PC-3 (cell line): ENCODE data around the gene FRK. TPM values are rescaled to one million over a fixed set of nuclear protein-coding genes. Genes with fewer than 3 reads are reported as not detected.

ENCODE experiments used
- ATAC-seq: fragments of 200-7000 bp; cut with Tn5 transposase; 2 replicates; pipeline ENCODE4 v1.9.1; 2020; ENCODE audit warnings: mild to moderate bottlenecking, moderate library complexity
- BruUV-seq: library from RNA; stranded (reverse); fragments of 400-500 nt; replicated peaks from 2 replicates; lab custom pipeline; 2021; lab: Mats Ljungman, UMichigan
- CTCF ChIA-PET: fragments of 300-600 bp; sonication (Branson Sonifier 250); formaldehyde crosslinking; loops from one replicate; lab custom pipeline; 2022; ENCODE audit warnings: antibody characterized with exemption; lab: Charles Lee
- POLR2A ChIA-PET: fragments of 300-600 bp; sonication (Branson Sonifier 250); formaldehyde crosslinking; loops from one replicate; lab custom pipeline; 2022; ENCODE audit warnings: antibody characterized with exemption; ENCODE audit not compliant: unreplicated experiment; lab: Charles Lee
- DNase-seq: peaks from one replicate; pipeline ENCODE4 v3.0.0-alpha.2; 2015
- H2AFZ ChIP-seq: fragments of 300-600 bp; sonication (generic); 2 replicates; pipeline ENCODE4 v1.6.0; 2016; ENCODE audit warnings: antibody characterized with exemption, low read length
- H3F3A ChIP-seq: fragments of 300-600 bp; sonication (generic); one replicate; pipeline ENCODE4 v1.6.0; 2017; ENCODE audit warnings: antibody characterized with exemption, low read length, control low read depth, mild to moderate bottlenecking; ENCODE audit not compliant: unreplicated experiment
- H3K27ac ChIP-seq: fragments of 300-600 bp; sonication (generic); 2 replicates; pipeline ENCODE4 v1.5.1; 2016; ENCODE audit warnings: mild to moderate bottlenecking, low read length
- H3K27me3 ChIP-seq: fragments of 300-600 bp; sonication (generic); 2 replicates; pipeline ENCODE4 v1.6.1; 2016; ENCODE audit warnings: low read length, mixed read lengths
- H3K36me3 ChIP-seq: fragments of 300-600 bp; sonication (generic); 2 replicates; pipeline ENCODE4 v1.6.1; 2016; ENCODE audit warnings: low read depth, mixed run types, low read length, mixed read lengths
- H3K4me1 ChIP-seq: fragments of 300-600 bp; sonication (generic); 2 replicates; pipeline ENCODE4 v1.5.1; 2016; ENCODE audit warnings: low read length; ENCODE audit not compliant: insufficient read depth
- H3K4me2 ChIP-seq: fragments of 300-600 bp; sonication (generic); 2 replicates; pipeline ENCODE4 v1.6.0; 2016; ENCODE audit warnings: low read length
- H3K4me3 ChIP-seq: fragments of 300-600 bp; sonication (generic); 2 replicates; pipeline ENCODE4 v1.5.1; 2016; ENCODE audit warnings: mild to moderate bottlenecking, low read length, mixed read lengths
- H3K79me2 ChIP-seq: fragments of 300-600 bp; sonication (generic); 2 replicates; pipeline ENCODE4 v1.6.1; 2017; ENCODE audit warnings: low read length, mixed read lengths
- H3K9ac ChIP-seq: fragments of 300-600 bp; sonication (generic); 2 replicates; pipeline ENCODE4 v1.6.0; 2016; ENCODE audit warnings: mild to moderate bottlenecking, low read length
- H3K9me2 ChIP-seq: fragments of 300-600 bp; sonication (generic); replicated peaks from 2 replicates; pipeline ENCODE4 v1.6.1; 2016; ENCODE audit warnings: mixed run types, low read length, mixed read lengths
- H3K9me3 ChIP-seq: fragments of 300-600 bp; sonication (generic); 2 replicates; pipeline ENCODE4 v1.6.1; 2016; ENCODE audit warnings: low read length, mixed read lengths
- H4K20me1 ChIP-seq: fragments of 300-600 bp; sonication (generic); 2 replicates; pipeline ENCODE4 v1.6.1; 2016; ENCODE audit warnings: low read length, mixed read lengths
- EZH2 ChIP-seq: fragments of 300-600 bp; sonication (generic); IDR thresholded peaks from one replicate; pipeline ENCODE4 v1.6.1; 2017; ENCODE audit warnings: antibody characterized with exemption, mild to moderate bottlenecking, low read length; ENCODE audit not compliant: unreplicated experiment
- EZH2phosphoT487 ChIP-seq: fragments of 300-600 bp; sonication (generic); IDR thresholded peaks from 2 replicates; pipeline ENCODE4 v1.6.1; 2018; ENCODE audit warnings: mild to moderate bottlenecking, antibody characterized with exemption, low read length, borderline replicate concordance
- intact Hi-C: fragments of 100-400 bp; cut with micrococcal nuclease; formaldehyde crosslinking; loops from 2 replicates; pipeline ENCODE4 v1.9.0; 2023
- total RNA-seq: library from RNA; depleted of rRNA; stranded (reverse); fragments of >200 nt; gene quantifications from 2 replicates; pipeline ENCODE4 v1.2.3, GENCODE V29; 2014
- TF ChIP-seq, protein P1 (sequence below): fragments of 300-600 bp; sonication (generic); conservative IDR thresholded peaks from 2 replicates; pipeline ENCODE4 v1.5.1; 2017; ENCODE audit warnings: antibody characterized with exemption, low read depth, mild to moderate bottlenecking, low read length

Gene FRK
- total RNA-seq, 1 experiment from 2014 or later, result 0.66 TPM

- H3K9me3 ChIP-seq, result no peaks in the 10 kb centered on the region
- H3K27ac ChIP-seq, result no peak overlapping the region
- H3K4me1 ChIP-seq, result peaks cover 27% of the 10 kb centered on the region
- peaks cover 4% of the 10 kb centered on the region for H3F3A ChIP-seq
- H2AFZ ChIP-seq, result no peak overlapping the region
- CTCF ChIA-PET, result no interaction called here
- H3K27me3 ChIP-seq, result no peaks in the 10 kb centered on the region
- ATAC-seq (no peak), DNase-seq (no peak)
- POLR2A ChIA-PET, result no interaction called here
- no peaks in the 10 kb centered on the region for H3K9me2 ChIP-seq
- H3K4me2 ChIP-seq, result no peak overlapping the region
- H3K9ac ChIP-seq, result no peak overlapping the region
- H3K79me2 ChIP-seq, result no peaks in the 10 kb centered on the region
- no TSS peak for BruUV-seq
- intact Hi-C loops, result no loop called here
- H4K20me1 ChIP-seq, result no peaks in the 10 kb centered on the region
- no peaks in the 10 kb centered on the region for H3K36me3 ChIP-seq
- no peak overlapping the region for H3K4me3 ChIP-seq
- TF ChIP-seq EZH2 (no peak), EZH2phosphoT487 (no peak)
- TF ChIP-seq, protein P1, sequence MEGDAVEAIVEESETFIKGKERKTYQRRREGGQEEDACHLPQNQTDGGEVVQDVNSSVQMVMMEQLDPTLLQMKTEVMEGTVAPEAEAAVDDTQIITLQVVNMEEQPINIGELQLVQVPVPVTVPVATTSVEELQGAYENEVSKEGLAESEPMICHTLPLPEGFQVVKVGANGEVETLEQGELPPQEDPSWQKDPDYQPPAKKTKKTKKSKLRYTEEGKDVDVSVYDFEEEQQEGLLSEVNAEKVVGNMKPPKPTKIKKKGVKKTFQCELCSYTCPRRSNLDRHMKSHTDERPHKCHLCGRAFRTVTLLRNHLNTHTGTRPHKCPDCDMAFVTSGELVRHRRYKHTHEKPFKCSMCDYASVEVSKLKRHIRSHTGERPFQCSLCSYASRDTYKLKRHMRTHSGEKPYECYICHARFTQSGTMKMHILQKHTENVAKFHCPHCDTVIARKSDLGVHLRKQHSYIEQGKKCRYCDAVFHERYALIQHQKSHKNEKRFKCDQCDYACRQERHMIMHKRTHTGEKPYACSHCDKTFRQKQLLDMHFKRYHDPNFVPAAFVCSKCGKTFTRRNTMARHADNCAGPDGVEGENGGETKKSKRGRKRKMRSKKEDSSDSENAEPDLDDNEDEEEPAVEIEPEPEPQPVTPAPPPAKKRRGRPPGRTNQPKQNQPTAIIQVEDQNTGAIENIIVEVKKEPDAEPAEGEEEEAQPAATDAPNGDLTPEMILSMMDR, result no peak
Measured at GRCh38 chr6:115887891-115888290, 172.8 kb downstream of the FRK start.

- no TSS peak for BruUV-seq
- TF ChIP-seq EZH2phosphoT487, result no peak
- POLR2A ChIA-PET, result no interaction called here
- Histone ChIP-seq H2AFZ (no peak overlapping the region), H3K9me2 (no peaks in the 10 kb centered on the region), H3K79me2 (no peaks in the 10 kb centered on the region), H3K36me3 (no peaks in the 10 kb centered on the region), H3K4me3 (no peak overlapping the region), H3K4me2 (no peak overlapping the region), H3K9me3 (no peaks in the 10 kb centered on the region), H4K20me1 (no peaks in the 10 kb centered on the region), H3K27ac (no peak overlapping the region), H3F3A (peaks cover 4% of the 10 kb centered on the region), H3K27me3 (no peaks in the 10 kb centered on the region), H3K9ac (no peak overlapping the region), H3K4me1 (peaks cover 25% of the 10 kb centered on the region)
- CTCF ChIA-PET, result no interaction called here
- ATAC-seq (no peak), DNase-seq (no peak)
- intact Hi-C loops, result no loop called here
Measured at GRCh38 chr6:115885636-115886366, 174.9 kb downstream of the FRK start.

- BruUV-seq, result no TSS peak
- Histone ChIP-seq H3F3A (peaks cover 4% of the 10 kb centered on the region), H2AFZ (peak overlapping the region; percentile 52; the same call in 1 of the 2 replicates), H3K4me1 (peaks cover 28% of the 10 kb centered on the region), H3K27ac (peak overlapping the region; percentile 99), H3K4me2 (peak overlapping the region; percentile 81), H3K27me3 (no peaks in the 10 kb centered on the region), H3K9me2 (no peaks in the 10 kb centered on the region), H3K9me3 (no peaks in the 10 kb centered on the region), H3K9ac (peak overlapping the region; percentile 84), H3K36me3 (no peaks in the 10 kb centered on the region), H3K4me3 (peak overlapping the region; percentile 51), H3K79me2 (no peaks in the 10 kb centered on the region), H4K20me1 (no peaks in the 10 kb centered on the region)
- no peak for TF ChIP-seq EZH2phosphoT487
- TF ChIP-seq, protein P1, result no peak
- TF ChIP-seq EZH2, result no peak
- DNase-seq, result peak; percentile 74
- POLR2A ChIA-PET, result interaction anchor here (0.6 kb wide), 1 partner anchor 716 kb away, joined by 3 read pairs; no protein-coding TSS in a partner anchor
- CTCF ChIA-PET, result no interaction called here
- peak; percentile 66 for ATAC-seq
- intact Hi-C loops, result no loop called here
Measured at GRCh38 chr6:115882771-115883170, 177.9 kb downstream of the FRK start.
